Glomerular visceral epithelial cell (primary cell): ENCODE measurements around the gene KRTAP12-3.
"Not testable (repeated sequence)": the region's sequence is repeated elsewhere in the genome, so short reads cannot be mapped to it uniquely, and the experiment has no call there.

ENCODE experiments used
- DNase-seq: peaks from one replicate; pipeline ENCODE4 v3.0.0-alpha.2; 2016; ENCODE audit errors: extremely low spot score

KRTAP12-3 gene

DNA sequence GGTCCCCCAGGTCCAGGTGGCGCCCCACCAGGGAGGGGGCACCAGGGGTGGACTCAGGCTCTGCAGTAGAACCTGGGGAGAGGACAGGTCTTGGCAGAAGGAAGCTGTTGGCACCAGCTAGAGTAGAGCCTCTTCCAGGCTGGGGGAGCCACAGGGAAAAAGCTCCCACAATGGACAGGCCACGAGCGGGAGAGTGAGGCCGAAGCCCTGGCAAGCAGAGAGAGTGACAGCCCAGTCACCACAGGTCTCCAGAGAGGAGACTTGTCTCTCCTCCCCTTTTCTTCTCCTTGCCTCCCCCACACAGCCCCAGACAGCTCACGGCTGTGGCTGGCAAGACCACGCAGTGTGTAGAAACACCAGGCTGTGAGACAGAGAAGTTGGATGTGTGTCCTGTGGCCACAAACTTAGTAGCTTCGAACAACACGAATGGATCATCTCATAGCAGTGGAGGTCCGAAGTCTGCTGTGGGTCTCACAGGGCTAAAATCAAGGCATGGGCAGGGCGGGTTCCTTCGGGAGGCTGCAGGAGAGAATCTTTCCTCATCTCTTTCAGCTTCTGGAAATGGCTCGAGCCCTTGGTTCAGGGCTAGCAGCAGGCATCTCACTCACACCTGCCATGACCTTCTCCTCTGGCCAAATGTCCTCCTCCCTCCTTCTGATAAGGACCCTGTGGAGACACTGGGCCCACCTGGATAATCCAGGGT lies 6.6 kb upstream of the KRTAP12-3 start:
- no peak for DNase-seq

GRCh38 chr21:44653123-44653522 lies 4.6 kb upstream of the KRTAP12-3 start:
- DNase-seq = no peak

DNA sequence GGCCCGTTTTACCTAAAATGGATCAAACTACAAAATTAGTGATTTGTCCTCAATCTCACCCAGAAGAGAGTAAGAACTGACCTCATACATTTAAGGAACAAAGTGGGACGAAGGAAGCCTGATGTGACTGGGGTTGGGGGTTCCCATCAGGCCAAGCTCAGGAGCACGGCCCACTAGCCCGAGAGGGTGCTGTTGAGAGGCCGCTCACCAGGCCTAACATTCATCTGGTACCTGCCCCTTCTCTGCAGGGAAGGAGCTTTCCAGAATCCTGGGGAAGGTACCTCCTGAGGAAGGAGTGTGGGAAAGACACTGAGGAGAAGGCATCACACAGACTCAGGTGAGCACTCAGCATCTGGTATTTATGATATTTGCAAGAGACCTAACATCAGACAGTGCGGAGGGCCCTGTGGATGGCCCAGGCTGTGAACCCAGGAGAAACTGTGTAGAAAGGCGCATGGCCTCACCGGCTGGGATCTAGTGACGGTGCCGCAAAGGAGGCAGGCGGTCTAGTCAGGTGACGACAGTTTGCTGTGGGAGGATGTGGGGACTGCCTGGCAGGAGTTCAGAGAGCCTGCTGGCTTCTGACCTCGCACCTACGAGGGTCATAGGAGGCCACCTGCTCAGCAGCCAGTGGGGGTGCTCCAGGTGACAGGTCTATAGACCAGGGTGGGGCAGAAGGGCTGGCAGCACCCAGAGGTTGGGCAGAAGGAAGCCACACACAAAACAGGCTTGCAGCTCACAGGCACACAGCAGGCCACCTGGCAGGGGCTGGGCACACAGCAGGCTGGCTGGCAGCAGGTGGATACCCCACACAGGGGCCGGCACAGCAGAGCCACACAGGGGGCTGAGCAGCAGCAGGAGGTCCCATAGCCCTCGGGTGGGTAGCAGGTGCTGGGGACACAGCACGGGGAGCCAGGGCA lies 3.8 kb upstream of the KRTAP12-3 start:
- no peak for DNase-seq

- no peak for DNase-seq
Observed at GRCh38 chr21:44654576-44655175, 3.1 kb upstream of the KRTAP12-3 start, which contains the start of gene KRTAP12-4. KRTAP12-4 (minus strand) TSS chr21:44654659; CDS start chr21:44654614, 45 bp downstream.

DNA sequence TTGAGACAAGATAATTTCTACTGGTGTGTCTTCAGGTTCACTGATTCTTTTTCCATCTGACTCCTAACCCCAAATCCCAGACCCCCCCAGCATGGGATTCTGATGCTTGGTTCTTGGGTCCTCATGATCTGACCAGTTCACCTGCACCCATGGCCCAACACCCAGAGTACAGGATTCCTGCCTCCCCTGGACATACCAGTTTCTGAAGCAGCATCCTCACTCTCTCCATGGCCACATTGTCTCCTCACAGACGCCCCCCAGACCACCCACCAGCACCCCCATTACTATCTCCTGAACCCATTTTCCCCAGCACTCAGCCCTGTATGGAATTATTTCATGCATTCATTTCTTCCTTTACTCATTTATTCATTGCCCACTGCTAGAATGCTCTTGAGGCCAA lies 864 bp upstream of the KRTAP12-3 start:
- no peak for DNase-seq

- DNase-seq = no peak
Observed at GRCh38 chr21:44658541-44658910, 794 bp downstream of the KRTAP12-3 start.

- DNase-seq = no peak
Observed at GRCh38 chr21:44658913-44659595, 1.3 kb downstream of the KRTAP12-3 start.

GRCh38 chr21:44661567-44661966 lies 3.8 kb downstream of the KRTAP12-3 start:
- not testable (repeated sequence) for DNase-seq

- DNase-seq = no peak
Observed at GRCh38 chr21:44664691-44665090, 7.0 kb downstream of the KRTAP12-3 start.

- DNase-seq = no peak
Observed at GRCh38 chr21:44666401-44667320, 8.9 kb downstream of the KRTAP12-3 start, which contains the start of gene KRTAP12-2. KRTAP12-2 (minus strand) TSS chr21:44666927; CDS start chr21:44666886, 41 bp downstream.

DNA sequence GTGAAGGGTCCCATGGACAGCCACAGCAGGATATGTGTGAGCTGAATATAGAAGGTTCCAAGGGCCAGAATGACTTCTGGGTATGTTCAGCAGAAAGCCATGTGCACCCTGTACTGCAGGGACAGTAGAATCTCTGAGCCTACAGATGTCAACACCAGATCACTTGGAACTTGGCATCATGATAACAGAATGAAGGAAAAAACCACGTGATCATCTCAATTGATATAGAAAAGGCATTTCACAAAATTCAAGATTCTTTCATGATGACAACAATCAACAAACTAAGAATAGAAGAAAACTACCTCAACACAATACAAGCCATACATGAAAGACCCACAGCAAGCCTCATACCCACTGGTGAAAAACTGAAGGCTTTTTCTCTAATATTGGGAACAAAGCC lies 9.9 kb downstream of the KRTAP12-3 start:
- DNase-seq = no peak

GRCh38 chr21:44670642-44671432 lies 13.1 kb downstream of the KRTAP12-3 start:
- DNase-seq = no peak

DNA sequence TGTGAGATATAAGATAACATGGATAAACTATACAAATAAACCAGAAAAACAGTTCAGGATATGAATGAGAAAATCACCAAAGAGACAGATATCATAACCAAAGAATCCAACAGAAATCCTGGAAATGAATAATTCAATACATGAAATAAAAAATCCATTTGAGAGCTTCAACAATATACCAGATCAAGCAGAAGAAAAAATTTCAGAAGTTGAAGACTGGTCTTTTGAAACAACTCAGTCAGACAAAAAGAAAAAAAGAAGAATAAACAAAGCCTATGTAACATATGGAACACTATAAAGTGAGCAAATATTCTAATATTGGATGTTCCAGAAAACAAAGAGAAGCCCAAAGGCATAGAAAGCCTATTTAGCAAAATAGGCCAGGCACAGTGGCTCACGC lies 14.2 kb downstream of the KRTAP12-3 start:
- DNase-seq = no peak

- no peak for DNase-seq
Observed at GRCh38 chr21:44677881-44678280, 20.1 kb downstream of the KRTAP12-3 start.

- DNase-seq = no peak
Observed at GRCh38 chr21:44681152-44681551, 23.4 kb downstream of the KRTAP12-3 start.

GRCh38 chr21:44681861-44682579 lies 24.3 kb downstream of the KRTAP12-3 start, which contains the start of gene KRTAP12-1:
KRTAP12-1 (minus strand) TSS chr21:44682163; CDS start chr21:44682123, 40 bp downstream.
- no peak for DNase-seq

- no peak for DNase-seq
Observed at GRCh38 chr21:44682580-44683151, 24.9 kb downstream of the KRTAP12-3 start.

DNA sequence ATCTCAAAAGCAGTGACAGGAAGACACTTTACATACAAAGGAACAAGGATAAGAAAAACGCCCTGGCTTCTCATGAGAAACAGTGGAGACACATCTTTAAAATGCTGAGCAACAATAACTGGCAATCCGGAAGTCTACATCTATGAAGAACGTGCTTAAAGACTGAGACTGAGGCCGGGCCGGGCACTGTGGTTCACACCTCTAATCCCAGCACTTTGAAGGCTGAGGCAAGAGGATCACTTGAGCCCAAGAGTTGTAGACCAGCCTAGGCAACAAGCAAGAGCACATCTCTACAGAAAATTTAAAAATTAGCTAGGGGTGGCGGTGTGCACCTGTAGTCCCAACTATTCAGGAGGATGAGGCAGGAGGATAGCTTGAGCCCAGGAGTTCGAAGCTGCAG lies 26.3 kb downstream of the KRTAP12-3 start:
- DNase-seq = no peak

DNA sequence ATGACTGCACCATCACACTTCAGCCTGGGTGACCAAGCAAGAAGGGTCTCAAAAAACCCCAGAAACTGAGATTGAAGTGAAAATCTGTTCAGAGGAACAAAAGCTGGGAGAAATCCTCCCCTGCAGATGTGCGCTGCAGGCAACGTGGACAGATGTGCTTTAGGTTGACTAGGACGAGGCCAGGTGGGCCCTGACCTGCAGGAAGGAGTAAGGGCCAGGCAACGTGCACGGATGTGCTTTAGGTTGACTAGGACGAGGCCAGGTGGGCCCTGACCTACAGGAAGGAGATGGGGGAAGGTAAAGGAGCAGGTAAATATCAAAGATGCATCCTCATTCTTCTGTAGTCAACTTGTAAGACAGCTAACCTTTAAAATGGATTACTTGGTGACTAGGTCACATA lies 26.8 kb downstream of the KRTAP12-3 start:
- no peak for DNase-seq
